Right forelimb (tissue), 1 donor: Measurements from ENCODE around the gene NFKBIE.
"Not testable (repeated sequence)": the region's sequence is repeated elsewhere in the genome, so short reads cannot be mapped to it uniquely, and the experiment has no call there.

Experiments used
- DNase-seq: peaks from one replicate; pipeline ENCODE4 v3.0.0-alpha.2; 2018

Gene NFKBIE, protein sequence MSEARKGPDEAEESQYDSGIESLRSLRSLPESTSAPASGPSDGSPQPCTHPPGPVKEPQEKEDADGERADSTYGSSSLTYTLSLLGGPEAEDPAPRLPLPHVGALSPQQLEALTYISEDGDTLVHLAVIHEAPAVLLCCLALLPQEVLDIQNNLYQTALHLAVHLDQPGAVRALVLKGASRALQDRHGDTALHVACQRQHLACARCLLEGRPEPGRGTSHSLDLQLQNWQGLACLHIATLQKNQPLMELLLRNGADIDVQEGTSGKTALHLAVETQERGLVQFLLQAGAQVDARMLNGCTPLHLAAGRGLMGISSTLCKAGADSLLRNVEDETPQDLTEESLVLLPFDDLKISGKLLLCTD

DNA sequence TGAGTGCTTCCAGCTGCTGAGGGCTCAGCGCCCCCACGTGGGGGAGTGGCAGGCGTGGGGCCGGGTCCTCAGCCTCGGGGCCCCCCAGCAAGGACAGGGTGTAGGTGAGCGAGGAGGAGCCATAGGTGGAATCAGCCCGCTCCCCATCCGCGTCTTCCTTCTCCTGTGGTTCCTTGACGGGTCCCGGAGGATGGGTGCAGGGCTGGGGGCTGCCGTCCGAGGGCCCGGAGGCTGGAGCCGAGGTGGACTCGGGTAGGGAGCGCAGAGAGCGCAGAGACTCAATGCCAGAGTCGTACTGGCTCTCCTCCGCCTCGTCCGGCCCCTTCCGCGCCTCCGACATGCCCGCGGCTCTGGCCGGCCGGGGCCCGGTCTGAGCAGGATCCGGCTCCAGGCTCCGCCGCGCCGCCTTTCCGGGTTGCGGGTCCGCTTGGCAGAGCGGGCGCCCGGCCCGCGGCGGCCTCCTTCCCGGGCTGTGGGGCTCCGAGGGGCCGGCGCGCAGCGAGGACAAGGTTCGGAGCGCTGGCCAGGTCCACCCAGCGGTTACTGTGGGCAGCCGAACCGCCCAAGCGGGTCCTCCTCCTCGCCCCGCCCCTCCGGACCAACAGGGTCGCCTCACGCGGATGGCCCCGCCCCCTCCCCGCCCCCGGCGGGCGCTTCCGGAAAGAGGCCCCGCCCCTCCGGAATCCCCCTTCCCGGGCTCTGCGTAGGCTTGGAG lies at the start of gene NFKBIE:
Gene NFKBIE (minus strand): TSS at position 545 of the 715 bp plus-strand sequence. CDS start 205 bp downstream, at position 340.
- peak; percentile 96 for DNase-seq

DNA sequence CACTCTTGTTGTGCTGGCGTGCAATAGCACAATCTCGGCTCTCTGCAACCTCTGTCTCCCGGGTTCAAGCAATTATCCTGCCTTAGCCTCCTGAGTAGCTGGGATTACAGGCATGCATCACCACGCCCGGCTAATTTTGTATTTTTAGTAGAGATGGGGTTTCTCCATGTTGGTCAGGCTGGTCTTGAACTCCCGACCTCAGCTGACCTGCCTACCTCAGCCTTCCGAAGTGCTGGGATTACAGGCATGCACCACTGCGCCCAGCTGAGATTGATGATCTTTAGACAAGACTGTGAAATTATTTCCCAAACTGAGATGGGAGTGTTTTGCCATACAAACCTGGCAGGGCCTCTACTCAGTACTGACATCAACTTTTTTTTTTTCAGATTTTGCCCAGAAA lies 49.3 kb upstream of the NFKBIE start:
- not testable (repeated sequence) for DNase-seq

DNA sequence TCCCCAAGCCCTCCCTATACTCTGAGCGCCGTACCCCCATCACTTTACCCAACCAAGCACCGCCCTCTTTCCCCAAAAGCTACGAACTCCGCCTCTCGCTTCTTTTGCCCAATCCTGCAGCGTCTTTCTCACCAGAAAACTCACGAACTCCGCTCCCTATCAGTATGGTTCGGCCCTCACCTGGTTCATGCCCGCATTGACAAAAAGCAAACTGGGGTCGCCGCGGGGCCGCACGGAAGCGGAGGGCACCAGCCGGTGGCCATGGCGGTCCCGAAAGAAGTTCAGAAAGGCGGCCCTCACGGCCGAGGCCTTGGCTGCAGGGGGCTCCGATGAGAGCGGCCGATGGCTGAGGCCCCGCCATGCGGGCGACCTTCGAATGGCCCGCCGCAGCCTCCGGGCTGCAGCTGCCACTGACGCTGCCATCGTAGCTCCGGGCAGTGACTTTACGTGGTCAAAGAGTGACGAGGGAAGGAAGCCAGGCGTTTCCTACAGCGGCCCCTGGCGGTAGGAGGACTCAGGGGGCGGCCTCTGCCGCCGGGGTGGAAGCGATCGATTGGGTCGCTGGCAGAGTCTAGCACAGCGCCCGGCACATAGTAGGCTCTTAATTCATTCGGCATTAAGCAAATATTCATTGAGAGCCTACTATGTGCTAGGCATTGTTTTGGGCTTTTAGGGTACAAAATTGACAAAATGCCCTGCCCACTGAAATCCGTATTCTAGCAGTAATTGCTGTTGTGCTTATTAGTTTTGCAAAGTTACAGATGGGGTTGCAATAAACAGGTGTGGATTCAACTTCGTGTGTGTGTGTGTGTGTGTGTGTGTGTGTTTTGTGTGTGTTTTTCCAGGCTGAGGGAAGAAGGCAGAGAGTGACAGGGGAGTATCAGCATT lies 47.8 kb upstream of the NFKBIE start, which contains the start of gene AARS2:
Gene AARS2 (minus strand): TSS at position 447 of the 888 bp plus-strand sequence. CDS start 24 bp downstream, at position 423.
- DNase-seq, result peak; percentile 94

DNA sequence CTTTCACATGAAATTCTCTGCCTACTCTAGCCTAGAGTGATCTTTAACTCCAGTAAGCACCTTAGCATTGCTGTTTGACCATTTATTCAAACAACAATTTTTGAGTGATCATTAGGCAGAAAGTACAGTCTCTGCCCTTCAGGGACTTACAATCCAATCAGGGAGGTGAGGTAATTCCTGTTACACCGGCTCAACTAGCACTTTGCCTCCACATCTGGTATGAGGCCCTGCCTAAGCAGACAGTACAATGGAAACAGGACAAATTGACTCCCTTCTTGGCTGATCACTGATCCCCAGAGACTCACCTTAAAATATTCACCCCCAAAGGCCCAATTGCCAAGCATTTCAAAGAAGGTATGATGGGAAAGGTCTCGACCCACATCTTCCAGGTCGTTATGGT lies 46.4 kb upstream of the NFKBIE start:
- DNase-seq, result no peak

DNA sequence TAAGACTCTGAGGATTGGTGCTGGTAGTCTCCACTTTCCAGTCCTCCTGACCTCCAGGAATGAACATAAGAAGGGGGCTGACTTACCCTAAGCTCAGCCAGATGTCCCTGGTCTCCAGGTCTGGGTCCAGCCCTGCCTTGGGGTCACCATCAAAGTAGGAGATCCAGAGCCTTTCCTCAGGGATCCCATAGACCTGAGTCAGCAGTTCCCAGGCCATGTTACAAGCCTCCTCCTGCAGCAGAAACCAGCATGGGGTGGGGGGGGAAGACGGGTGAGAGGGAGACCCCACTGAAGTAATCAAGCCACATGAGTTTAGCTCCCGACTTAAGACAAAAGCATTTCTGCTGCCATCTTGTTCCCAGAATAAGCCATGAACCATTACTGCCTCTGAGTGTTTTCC lies 46.0 kb upstream of the NFKBIE start:
- no peak for DNase-seq

DNA sequence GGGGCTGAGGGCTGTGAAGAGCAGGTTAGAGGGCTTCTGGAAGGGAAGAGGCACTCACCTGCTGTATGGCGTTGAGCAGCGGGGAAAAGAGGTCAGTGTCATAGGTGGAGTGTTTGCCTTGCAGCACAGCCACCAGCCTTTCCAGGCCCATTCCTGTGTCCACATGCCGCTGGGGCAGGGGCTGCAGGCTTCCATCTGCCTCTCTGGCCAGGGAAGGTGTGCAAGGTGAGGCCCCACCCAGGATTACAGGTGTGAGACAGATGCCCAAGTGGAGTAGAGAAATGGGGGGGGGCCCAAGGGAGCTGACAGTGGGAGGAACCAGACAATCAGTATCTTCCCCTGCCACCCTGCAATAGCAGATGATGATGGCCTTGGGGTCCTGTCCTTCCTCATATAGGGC lies 44.9 kb upstream of the NFKBIE start:
- no peak for DNase-seq

DNA sequence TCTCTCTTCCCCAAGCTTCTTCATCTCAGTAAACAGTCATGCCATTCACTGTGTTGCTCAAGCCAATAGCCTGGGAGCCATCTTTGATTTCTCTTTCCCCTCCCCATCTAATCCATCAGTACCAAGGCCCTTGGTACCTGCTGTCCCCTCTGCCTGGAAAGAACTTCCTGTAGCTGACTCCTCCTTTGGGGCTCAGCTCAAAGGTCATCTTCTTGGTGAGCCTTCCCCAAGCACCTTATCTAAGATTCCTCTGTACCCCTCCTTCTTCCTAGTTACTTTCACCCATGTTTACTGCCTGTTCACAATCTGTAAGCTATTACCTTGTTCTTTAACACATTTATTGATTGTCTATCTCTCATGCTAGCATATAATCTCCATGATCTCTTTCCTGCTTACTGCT lies 44.3 kb upstream of the NFKBIE start:
- DNase-seq, result no peak

DNA sequence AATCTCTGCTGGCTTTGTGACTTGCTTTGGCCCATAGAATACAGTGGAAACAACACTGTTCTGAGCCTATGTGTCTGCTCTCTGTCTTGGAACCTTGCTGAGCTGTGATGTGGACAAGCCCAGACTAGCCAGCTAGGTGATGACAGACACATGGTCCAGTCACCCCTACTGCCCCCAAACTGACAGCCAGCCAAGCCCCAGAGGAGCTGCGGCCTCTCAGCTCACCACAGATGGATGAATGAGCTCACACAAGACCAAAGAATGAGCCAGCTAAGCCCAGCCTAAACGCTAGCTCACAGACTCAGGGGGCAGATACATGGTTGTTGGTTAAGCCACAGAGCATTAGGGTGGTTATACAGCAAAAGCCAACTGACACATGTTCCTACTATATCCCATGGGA lies 43.7 kb upstream of the NFKBIE start:
- no peak for DNase-seq

DNA sequence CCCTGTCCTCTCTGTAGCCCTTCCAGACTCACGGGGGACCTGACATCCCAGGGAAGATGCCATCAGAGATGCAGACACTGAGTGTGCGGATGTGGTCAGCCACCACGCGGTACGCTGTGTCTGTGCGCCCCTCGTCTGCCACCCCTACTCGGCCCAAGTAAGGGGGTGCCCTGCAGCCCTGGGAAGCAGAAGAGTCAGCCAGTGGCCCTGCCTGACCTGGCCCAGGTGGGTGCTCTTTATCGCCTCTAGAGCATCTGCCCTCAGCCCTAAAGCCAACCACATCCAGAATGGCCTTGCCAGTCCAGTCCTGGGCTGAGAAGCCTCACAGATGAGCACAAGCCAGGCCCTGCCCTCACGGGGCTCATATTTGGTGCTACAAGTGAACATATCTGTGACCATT lies 41.9 kb upstream of the NFKBIE start:
- DNase-seq, result no peak

DNA sequence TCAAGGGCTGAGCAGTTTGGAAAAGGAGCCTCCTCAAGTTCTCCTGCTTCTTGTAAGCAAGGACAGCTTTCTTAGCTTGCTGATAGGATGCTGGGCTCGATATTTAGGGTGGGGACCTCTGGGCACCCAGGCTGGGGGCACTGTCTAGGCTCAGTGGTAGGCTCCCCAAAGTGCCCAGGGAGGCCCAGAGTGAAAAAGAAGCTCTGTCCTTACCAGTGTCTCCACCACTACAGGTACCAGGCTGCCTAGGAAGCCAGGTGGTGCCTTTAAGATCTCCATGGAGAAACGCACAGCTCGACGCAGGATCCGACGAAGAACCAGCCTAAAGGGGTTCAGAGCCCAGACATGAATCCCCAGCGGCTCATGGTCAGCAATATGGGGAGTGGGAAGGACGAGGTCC lies 41.4 kb upstream of the NFKBIE start:
- DNase-seq, result no peak

DNA sequence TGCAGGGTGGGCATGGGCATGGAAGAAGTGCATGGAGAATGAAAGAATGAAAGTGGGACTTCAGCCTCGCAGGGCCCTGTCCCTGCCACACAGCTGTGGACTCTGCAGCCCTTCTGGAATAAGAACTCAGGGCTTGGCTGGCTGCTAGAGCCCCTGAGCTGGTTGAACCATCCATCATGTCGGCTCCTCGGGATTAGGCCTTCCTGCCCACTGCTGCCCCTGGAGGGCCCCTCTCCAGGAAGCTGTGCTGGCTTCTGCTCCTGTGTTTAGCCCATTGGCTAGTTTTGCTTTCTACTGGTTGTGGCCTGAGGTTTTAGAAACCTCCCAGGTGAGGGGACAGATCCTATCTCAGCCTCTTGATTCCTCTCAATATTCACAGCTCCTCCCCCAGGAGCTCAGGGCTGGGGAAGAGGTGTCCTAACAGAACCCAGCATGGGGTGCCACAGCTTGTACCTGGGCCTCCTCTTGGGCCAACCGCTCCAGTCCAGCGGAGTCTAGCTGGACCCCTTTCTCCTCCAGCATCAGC lies 39.9 kb upstream of the NFKBIE start:
- no peak for DNase-seq

DNA sequence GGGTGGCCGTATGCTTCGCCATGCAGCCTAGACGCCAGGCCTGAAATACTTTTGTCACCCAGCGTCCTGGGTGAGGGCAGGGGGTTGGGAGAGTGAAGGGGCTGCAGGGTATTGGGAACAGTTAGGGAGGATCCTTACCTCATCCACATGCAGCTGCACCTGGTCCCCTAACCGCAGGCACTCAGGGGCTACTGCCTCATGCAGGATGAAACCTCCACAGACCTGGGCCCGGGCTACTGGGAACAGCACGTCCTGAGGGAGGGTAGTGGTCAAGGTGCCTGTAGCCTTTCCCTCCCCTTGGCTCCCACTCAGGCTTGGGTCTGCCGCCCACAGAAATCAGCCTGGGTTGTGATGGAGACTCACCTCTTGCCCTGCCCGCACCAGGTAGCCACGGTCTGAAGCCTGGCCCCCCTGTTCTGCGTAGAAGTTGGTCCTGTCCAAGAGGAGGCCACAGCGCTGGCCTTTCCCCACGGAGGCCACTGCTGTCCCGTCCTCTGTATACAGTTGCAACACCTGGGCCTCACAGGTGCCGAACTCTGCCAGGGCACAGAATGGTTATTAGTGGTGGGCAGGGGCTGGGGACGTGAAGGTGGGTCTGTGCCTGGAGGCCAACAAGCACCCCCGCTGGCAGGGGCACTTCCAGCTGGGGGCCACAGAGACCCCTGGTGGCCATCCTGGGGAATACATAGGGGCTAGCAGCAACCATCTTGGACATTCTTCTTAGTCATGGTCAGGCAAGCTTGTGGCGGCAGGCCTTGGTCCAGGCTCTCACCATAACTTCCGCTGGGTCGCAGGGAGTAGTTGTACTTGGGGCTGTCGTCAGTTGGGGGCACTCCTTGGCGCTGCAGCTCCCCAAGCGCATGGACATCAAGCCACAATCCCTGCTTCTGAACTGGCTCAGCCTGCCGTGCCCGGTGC lies 39.2 kb upstream of the NFKBIE start:
- no peak for DNase-seq

DNA sequence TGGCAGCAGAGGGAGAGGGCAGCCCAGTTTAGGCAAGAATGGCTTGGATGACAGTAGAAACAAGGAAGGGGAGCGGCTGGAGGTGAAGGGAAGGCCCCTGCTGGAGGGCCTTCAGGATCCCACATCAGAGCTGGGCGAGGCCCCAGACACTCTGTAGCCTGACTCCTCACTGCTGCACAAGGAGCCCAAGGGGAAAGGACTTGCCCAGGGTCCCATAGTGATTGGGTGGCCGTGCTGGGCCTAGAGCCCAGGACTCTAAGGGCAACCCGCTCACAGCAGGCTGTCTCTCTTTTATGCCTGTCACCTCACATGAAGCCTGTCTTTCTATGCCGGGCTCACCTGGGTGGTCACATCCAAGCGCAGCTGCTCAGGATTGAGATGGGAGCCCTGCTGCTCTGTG lies 38.5 kb upstream of the NFKBIE start:
- no peak for DNase-seq

DNA sequence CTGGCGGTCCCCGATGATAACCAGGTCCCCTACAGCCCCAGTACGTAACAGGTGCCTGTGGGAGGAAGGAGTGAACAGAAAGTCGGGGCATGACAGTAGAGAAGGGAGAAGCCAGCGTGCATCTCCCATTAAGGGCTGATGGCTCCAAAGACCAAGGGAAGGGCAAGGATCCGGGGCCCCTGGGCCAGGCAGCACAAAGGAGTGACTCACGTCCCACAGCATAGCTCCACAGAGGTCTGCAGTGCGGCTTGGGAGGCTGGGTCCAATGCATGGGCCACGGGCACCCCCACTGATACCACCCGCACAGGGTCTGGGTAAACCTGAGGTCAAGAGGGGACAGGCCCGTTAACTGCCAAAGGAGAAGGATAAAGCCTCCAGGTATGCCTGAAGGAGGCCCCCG lies 37.5 kb upstream of the NFKBIE start:
- DNase-seq, result no peak

DNA sequence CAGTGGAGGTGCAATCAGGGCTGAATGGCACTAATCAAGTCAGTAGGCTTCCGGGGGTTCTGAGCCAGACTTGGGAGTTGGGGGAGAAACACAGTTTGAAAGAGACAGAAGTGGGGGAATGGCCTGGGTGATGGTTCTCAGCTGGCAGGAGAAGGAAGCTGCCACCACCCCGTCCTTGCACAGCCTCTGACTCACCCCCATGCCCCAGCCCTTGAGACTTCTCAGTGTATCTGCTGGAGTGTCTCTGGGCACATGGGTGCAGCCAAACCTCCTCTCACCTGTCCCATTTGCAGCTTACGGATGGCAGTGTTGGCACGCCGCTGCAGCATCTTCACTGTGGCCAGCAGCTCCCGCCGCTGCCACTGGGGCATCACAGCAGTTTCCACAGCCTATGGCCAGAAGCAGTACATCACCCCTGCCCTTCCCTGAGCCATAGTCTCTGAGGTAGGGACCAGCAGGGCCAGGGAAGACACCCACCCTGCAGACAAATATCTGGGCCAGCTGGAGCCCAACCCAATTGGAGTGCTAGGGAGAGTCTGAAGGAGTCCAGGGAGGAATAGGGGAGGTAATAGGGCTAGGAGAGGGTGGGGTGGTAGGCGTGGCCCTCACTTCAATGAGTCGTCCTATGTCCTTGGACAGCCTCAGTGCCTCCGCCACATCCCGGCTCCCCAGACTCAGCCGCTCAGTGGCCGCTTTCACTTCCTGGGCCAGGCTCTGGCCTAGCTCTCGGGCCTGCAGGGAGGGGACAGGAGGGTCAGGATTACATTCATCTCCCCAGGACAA lies 36.6 kb upstream of the NFKBIE start:
- DNase-seq, result no peak

DNA sequence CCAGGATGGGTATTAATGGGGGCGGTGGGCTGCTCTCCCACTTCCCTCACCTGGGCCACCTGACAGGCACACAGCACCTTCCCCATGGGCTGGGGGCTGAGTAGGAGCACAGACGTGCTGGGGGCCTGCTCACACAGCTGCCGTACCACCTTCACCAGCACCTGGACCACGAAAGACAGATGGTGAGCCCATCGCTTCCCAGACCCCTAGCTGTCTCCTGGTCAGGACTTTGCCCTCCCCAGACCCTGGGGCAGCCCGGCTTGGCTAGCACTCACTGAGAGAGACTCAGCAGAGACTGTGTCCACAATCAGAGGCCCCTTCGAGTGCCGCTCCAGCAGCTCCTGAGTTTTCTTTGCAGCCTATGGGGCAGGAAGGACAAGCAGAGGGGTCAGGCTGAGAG lies 35.8 kb upstream of the NFKBIE start:
- DNase-seq, result no peak

DNA sequence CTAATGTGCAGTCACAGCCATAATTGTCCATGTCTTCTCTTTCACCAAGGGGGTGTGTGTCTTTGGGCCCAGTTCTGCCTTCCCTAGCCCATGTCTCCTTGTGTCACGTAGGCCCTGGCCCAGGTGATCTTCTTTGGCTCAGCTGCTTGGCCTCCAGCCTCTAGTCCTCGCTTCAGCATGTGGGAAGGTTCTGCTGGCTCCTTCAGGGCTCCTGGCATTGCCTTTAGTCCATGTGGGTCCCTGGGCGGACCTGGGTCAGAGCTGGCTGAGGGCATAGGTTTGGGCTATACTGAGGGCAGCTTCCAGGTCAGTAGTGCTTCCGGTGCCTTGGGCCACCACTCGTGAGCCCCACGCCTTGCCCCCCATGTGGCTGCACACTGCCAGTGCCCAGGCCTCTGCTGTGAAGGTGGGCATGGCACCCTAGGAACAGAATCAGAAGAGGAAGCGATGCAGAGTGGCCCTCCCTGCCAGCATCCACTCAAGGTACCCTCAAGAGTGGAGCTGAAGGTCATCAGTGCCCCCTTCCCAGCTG lies 35.0 kb upstream of the NFKBIE start:
- DNase-seq, result no peak

DNA sequence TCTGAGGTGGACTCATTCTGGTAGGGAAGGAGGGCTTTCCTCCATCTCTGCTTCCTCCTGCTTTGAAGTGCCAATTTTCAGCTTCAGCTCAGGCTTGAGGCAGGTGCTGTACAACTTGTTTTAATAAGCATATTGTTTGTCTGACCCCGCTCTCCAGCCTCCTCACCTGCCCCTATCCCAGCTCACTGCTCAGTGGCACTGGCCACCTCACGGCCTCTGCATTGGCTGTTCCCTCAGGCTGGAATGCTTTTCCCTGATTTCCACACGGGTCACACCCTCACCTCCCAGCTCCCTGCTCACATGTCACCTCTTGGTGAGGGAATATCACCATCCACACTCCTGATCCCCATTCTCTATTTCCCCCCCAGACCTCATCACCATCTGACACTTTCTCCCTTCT lies 33.5 kb upstream of the NFKBIE start:
- DNase-seq, result no peak

DNA sequence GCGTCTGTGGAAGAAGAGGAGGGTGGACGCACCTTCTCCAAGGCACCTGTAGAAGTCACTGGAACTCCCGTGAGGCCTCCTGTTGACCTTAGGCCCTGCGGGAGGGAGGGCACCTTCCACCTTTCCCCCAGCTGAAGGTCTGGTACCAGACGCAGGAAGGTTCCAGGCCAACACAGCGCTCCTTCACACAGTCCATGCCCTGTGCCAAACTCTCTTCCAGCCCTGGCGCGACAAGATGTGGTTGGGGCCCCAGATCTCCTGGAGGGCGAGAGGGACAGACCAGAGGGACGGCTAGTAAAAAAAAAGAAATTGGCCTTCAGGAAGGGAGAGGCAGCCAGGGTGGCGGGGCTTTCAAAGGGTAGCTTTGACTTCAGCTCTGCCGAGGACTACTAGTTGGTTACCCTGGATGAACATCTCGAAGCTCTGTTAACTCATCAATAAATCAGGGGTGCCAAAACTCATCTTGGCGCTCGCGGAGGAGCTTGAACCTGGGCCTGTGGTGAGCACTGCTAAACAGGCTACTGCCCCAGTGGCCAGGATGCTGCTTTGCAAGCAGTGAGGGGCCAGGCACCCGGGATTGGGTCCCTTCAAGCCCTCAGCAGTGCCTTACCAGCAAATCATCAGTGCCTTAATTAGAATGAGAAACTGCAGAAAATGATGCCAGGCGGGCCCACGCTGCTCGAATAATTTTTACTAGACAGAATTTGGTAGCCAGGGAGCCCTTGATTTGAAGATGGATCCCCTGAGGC lies 32.9 kb upstream of the NFKBIE start:
- no peak for DNase-seq
